Measurements from ENCODE around the gene ANKRD33B. TPM values are rescaled to one million over a fixed set of nuclear protein-coding genes. Genes with fewer than 3 reads are reported as not detected.
"Not testable (repeated sequence)": the region's sequence is repeated elsewhere in the genome, so short reads cannot be mapped to it uniquely, and the experiment has no call there.

The ANKRD33B gene
- total RNA-seq, 1 donor from 2014 or later = 6.1 TPM

DNA sequence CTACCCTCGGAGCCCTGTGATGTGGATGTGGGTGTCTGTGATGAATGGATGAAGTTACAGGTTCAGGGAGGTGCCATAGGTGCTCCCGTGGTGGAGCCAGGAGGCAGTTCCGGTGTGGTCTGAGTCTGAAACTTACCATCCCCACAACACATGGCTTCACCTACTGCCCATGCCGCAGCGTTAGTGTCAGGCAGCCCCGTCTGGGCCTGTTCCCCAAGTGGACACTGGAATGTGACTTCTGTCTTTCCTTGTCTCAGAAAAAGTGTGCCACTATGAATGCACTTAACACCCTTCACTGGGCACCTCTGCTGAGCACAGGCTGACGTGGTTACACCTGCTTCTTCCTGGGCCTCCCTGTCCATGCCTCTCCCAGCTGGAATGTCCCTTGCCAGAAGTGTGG lies 8.6 kb downstream of the ANKRD33B start:
- ATAC-seq (no peak), DNase-seq (no peak)
- Histone ChIP-seq H3K36me3 (no peaks in the 10 kb centered on the region), H3K27ac (no peak overlapping the region), H3K27me3 (no peaks in the 10 kb centered on the region), H3K9me3 (no peaks in the 10 kb centered on the region), H3K4me3 (no peak overlapping the region), H3K4me1 (peaks cover 4% of the 10 kb centered on the region)
- intact Hi-C loops (cut with DNase I) = no loop called here
- TF ChIP-seq CTCF (IDR thresholded peaks at IDR 0.05) = no peak

GRCh38 chr5:10573487-10574145 lies 9.7 kb downstream of the ANKRD33B start:
- Histone ChIP-seq H3K4me3 (no peak overlapping the region), H3K36me3 (no peaks in the 10 kb centered on the region), H3K27ac (no peak overlapping the region), H3K4me1 (peaks cover 10% of the 10 kb centered on the region), H3K9me3 (no peaks in the 10 kb centered on the region), H3K27me3 (no peaks in the 10 kb centered on the region)
- no peak for DNase-seq
- ATAC-seq = no peak
- intact Hi-C loops (cut with DNase I) = no loop called here
- no peak for TF ChIP-seq CTCF (IDR thresholded peaks at IDR 0.05)

GRCh38 chr5:10574879-10575278 lies 11.0 kb downstream of the ANKRD33B start:
- H3K36me3 ChIP-seq; H3K27ac ChIP-seq; intact Hi-C loops (cut with DNase I); ATAC-seq; H3K27me3 ChIP-seq; H3K4me3 ChIP-seq; DNase-seq; H3K9me3 ChIP-seq: not testable (repeated sequence)
- H3K4me1 ChIP-seq = peaks cover 10% of the 10 kb centered on the region

GRCh38 chr5:10576121-10576789 lies 12.4 kb downstream of the ANKRD33B start:
- no peak overlapping the region for H3K4me3 ChIP-seq
- intact Hi-C loops (cut with DNase I) = no loop called here
- no peak for TF ChIP-seq CTCF (IDR thresholded peaks at IDR 0.05)
- H3K4me1 ChIP-seq = peaks cover 10% of the 10 kb centered on the region
- H3K27me3 ChIP-seq = no peaks in the 10 kb centered on the region
- no peaks in the 10 kb centered on the region for H3K36me3 ChIP-seq
- no peak for DNase-seq
- ATAC-seq = no peak
- H3K27ac ChIP-seq = no peak overlapping the region
- H3K9me3 ChIP-seq = no peaks in the 10 kb centered on the region

DNA sequence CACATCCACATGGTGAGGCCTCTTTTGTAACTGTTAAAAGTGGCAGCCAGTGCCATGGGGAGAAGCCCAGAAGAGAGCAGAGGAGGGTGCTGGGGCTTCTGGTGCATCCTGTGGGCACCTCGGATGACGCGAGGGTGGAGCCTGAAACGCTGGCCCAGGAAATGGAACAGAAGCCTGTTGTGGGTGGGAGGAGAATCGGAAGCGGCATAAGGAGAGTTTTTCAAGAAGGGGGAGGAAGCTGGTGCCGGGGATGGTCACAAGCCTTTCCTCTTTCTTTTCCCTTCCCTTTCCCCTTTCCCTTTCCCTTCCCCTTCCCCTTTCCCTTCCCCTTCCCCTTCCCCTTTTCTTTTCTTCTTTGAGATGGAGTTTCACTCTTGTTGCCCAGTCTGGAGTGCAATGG lies 12.9 kb downstream of the ANKRD33B start:
- Histone ChIP-seq H3K27ac (no peak overlapping the region), H3K4me3 (no peak overlapping the region), H3K4me1 (peaks cover 10% of the 10 kb centered on the region), H3K27me3 (no peaks in the 10 kb centered on the region), H3K9me3 (no peaks in the 10 kb centered on the region), H3K36me3 (no peaks in the 10 kb centered on the region)
- DNase-seq (no peak), ATAC-seq (no peak)
- intact Hi-C loops (cut with DNase I) = no loop called here
- TF ChIP-seq CTCF (IDR thresholded peaks at IDR 0.05) = no peak

GRCh38 chr5:10577371-10578292 lies 13.8 kb downstream of the ANKRD33B start:
- H3K4me1 ChIP-seq = peaks cover 10% of the 10 kb centered on the region
- no peaks in the 10 kb centered on the region for H3K9me3 ChIP-seq
- H3K27ac ChIP-seq = no peak overlapping the region
- no peaks in the 10 kb centered on the region for H3K27me3 ChIP-seq
- no peaks in the 10 kb centered on the region for H3K36me3 ChIP-seq
- no peak for TF ChIP-seq CTCF (IDR thresholded peaks at IDR 0.05)
- intact Hi-C loops (cut with DNase I) = no loop called here
- ATAC-seq (peak; percentile 44), DNase-seq (no peak)
- H3K4me3 ChIP-seq = no peak overlapping the region
